ENCODE data around the gene ZNF574.

The ZNF574 gene

GRCh38 chr19:42059196-42059595 lies 16.8 kb upstream of the ZNF574 start:
- no peak for DNase-seq (ENCODE audit: low read depth)
- H3K4me3 ChIP-seq (ENCODE audit: low read depth, low read length), result no peak overlapping the region
- TF ChIP-seq, protein P1, sequence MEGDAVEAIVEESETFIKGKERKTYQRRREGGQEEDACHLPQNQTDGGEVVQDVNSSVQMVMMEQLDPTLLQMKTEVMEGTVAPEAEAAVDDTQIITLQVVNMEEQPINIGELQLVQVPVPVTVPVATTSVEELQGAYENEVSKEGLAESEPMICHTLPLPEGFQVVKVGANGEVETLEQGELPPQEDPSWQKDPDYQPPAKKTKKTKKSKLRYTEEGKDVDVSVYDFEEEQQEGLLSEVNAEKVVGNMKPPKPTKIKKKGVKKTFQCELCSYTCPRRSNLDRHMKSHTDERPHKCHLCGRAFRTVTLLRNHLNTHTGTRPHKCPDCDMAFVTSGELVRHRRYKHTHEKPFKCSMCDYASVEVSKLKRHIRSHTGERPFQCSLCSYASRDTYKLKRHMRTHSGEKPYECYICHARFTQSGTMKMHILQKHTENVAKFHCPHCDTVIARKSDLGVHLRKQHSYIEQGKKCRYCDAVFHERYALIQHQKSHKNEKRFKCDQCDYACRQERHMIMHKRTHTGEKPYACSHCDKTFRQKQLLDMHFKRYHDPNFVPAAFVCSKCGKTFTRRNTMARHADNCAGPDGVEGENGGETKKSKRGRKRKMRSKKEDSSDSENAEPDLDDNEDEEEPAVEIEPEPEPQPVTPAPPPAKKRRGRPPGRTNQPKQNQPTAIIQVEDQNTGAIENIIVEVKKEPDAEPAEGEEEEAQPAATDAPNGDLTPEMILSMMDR (IDR thresholded peaks at IDR 0.05; ENCODE audit: control insufficient read depth, extremely low read depth, insufficient read depth), result no peak

DNA sequence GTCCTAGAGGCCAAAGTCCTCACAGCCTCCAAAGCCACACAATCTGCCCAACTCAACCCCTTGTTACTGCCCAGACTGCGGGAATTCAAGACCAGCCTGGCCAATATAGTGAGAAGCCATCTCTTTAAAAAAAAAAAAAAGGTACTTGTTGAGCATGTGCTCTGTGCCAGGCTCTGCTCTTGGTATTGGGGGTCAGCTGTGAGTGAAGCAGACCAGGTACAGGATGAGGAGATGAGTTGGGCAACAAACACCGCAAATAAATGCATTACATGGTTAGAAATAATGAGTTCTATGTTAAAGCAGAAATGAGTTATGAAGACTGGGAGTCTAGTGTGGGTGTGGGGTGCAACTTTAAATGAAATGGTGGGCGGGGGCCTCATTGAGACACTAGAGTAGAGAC lies 15.8 kb upstream of the ZNF574 start:
- TF ChIP-seq, protein P1 (IDR thresholded peaks at IDR 0.05; ENCODE audit: control insufficient read depth, extremely low read depth, insufficient read depth), result no peak
- no peak for DNase-seq (ENCODE audit: low read depth)
- H3K4me3 ChIP-seq (ENCODE audit: low read depth, low read length), result no peak overlapping the region

DNA sequence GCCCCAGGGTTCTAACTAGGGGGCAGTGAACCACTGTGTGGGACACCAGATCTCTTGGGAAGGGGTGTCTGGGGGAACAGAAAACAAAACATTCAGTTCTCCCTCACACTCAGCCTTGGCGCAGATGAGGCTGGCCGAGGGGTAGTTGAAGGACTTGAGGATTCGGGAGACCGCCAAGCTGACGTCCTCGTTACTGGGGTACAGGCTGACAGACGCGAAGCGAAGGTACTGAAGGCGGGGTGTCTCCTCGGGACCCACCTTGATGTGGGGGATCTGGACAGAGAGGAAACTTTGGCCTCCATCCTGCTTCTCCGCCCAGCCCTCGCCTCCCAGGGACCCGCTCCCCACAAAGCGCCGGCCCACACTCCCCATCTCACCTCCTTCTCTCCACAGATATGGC lies 13.6 kb upstream of the ZNF574 start:
- no peak overlapping the region for H3K4me3 ChIP-seq (ENCODE audit: low read depth, low read length)
- TF ChIP-seq, protein P1 (IDR thresholded peaks at IDR 0.05; ENCODE audit: control insufficient read depth, extremely low read depth, insufficient read depth), result no peak
- no peak for DNase-seq (ENCODE audit: low read depth)

- no peak for DNase-seq (ENCODE audit: low read depth)
- H3K4me3 ChIP-seq (ENCODE audit: low read depth, low read length), result no peak overlapping the region
- TF ChIP-seq, protein P1 (IDR thresholded peaks at IDR 0.05; ENCODE audit: control insufficient read depth, extremely low read depth, insufficient read depth), result no peak
Measured at GRCh38 chr19:42064432-42064831, 11.5 kb upstream of the ZNF574 start.

- TF ChIP-seq, protein P1 (IDR thresholded peaks at IDR 0.05; ENCODE audit: control insufficient read depth, extremely low read depth, insufficient read depth), result no peak
- no peak overlapping the region for H3K4me3 ChIP-seq (ENCODE audit: low read depth, low read length)
- no peak for DNase-seq (ENCODE audit: low read depth)
Measured at GRCh38 chr19:42065051-42065450, 10.9 kb upstream of the ZNF574 start.

- no peak overlapping the region for H3K4me3 ChIP-seq (ENCODE audit: low read depth, low read length)
- TF ChIP-seq, protein P1 (IDR thresholded peaks at IDR 0.05; ENCODE audit: control insufficient read depth, extremely low read depth, insufficient read depth), result no peak
- no peak for DNase-seq (ENCODE audit: low read depth)
Measured at GRCh38 chr19:42065511-42065910, 10.5 kb upstream of the ZNF574 start.

- TF ChIP-seq, protein P1 (IDR thresholded peaks at IDR 0.05; ENCODE audit: control insufficient read depth, extremely low read depth, insufficient read depth), result no peak
- no peak for DNase-seq (ENCODE audit: low read depth)
- no peak overlapping the region for H3K4me3 ChIP-seq (ENCODE audit: low read depth, low read length)
Measured at GRCh38 chr19:42066075-42066754, 9.8 kb upstream of the ZNF574 start.

All from LNCaP clone FGC (cell line).